GM18502 (cell line): ENCODE measurements around the gene PHF11.

ENCODE experiments used
- ATAC-seq: cut with Tn5 transposase; IDR thresholded peaks from one replicate; pipeline ENCODE4 v1.9.1; 2021; ENCODE audit warnings: mild to moderate bottlenecking; ENCODE audit not compliant: unreplicated experiment, poor library complexity

PHF11 gene

DNA sequence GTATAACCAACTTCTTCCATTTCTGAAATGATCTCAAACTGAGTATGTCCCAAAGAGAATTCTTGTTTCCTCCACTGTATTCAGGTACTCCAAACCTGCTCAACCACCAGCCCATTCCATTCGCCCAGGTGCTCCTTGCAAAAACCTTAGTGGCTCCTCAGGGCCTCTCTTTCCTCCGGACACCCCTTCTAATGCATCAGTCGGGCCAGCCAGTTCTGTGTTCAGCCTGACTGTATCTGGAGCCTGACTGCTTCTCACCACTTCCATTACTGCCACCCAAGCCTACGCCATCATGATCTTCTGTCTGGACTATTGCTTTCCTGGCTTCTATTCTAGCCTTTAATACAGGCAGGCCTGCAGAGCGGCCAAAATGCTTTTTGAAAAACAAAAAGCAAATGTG lies 1.5 kb downstream of the PHF11 start:
- no peak for ATAC-seq

DNA sequence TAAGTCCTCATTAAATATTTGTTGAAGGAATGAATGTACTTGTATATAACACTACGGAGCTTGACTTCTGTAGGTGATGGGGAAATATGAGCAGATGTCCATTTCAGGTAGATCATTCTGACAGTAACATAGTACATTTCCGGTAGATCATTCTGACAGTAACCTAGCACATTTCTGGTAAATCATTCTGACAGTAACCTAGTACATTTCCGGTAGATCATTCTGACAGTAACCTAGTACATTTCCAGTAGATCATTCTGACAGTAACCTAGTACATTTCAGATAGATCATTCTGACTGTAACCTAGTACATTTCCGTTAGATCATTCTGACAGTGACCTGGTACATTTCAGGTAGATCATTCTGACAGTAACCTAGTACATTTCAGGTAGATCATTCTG lies 2.5 kb downstream of the PHF11 start:
- no peak for ATAC-seq

DNA sequence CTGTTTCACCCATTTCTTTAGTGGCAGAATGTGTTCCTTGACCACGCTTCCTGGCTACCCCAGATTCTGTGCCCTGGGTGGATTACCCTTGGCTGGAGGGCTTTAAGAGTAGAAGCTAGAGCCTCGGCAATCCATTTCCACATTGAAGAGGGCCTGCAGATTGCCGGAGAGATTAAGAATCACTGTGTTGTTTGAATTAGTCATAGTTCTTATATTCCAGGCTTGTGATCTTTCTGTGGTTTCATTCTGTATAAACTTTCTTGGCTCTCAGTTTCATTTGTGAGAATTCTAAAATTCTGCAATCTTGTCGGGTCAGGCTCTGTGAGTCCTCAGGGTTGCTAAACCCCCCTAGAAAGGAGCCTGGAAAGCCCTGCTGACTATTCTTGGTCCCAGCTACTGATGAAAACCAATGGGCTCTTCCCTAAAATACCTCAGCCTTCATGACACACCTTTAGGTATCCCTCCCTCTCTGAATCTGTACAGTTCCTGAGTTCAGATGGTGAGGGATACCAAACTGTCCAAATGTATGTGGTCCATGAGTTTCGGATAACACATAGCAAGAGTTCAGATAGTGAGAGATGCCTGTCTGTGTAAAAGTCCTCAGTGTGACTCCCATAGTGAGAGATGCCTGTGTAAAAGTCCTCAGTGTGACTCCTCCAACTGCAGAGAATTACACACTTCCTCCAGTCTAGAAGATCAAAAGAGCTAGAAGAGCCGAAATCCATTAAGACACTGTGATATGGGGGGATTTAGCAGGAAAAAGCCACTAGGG lies 4.3 kb downstream of the PHF11 start:
- no peak for ATAC-seq

DNA sequence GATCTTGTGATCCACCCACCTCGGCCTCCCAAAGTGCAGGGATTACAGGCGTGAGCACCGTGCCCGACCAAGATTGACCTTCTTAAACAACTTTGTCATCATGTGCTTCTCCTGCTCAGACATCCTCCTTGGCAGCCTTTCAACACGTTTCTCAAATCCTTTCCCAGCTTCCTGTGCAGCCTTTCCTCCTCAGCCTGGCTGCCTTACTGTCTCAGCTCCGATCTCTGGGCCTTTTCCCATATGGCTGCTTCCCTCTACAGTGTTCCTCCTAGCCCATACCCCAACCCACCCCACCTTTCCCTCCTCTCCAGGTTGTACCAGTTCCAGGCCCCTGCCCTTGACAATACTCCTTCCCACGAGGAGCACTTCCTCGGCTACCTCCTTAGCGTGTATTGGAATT lies 7.2 kb downstream of the PHF11 start:
- no peak for ATAC-seq

GRCh38 chr13:49503951-49504350 lies 8.2 kb downstream of the PHF11 start:
- no peak for ATAC-seq

GRCh38 chr13:49512578-49512977 lies 16.8 kb downstream of the PHF11 start:
- no peak for ATAC-seq

DNA sequence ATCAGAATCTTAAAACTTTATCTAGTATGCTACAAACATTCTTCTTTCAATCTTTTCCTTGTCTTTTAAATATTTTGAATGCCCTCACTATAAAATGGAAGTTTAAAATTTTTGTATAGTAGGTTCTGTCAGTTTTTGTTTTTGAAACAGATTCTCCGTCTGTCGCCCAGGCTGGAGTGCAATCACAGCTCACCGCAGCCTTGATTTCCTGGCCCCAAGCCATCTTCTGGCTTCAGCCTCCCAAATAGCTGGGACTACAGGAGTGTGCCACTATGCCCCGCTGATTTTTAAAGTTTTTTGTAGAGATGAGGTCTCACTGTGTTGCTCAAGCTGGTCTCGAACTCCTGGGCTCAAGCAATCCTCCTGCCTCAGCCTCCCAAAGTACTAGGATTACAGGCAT lies 20.7 kb downstream of the PHF11 start:
- no peak for ATAC-seq

DNA sequence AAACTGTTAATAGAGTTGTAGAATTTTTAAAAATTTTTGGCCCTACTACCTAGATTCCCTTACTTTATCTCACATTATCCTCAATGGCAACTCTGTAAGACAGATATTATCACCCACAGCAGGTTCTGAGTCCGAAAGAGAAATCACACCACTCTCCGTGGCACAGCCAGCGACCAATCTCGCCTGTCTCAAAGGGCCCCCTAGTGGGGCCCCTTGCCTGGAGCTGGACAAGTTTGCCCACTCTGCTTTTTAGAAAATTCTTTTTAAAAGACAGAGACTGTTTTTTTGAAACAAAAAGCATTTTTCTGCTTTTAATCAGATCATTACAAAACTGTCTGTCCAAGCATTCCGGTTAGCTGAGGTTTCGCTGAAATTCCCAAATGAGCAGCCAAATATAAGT lies 21.7 kb downstream of the PHF11 start:
- ATAC-seq: no peak

GRCh38 chr13:49521224-49521623 lies 25.5 kb downstream of the PHF11 start:
- no peak for ATAC-seq

GRCh38 chr13:49524740-49525501 lies 29.2 kb downstream of the PHF11 start:
- ATAC-seq: no peak

- ATAC-seq: no peak
These were observed 31.4 kb downstream of the PHF11 start for GRCh38 chr13:49527123-49527522.

GRCh38 chr13:49528161-49528560 lies 32.4 kb downstream of the PHF11 start:
- no peak for ATAC-seq

- ATAC-seq: no peak
These were observed 34.7 kb downstream of the PHF11 start for GRCh38 chr13:49530457-49530856.

DNA sequence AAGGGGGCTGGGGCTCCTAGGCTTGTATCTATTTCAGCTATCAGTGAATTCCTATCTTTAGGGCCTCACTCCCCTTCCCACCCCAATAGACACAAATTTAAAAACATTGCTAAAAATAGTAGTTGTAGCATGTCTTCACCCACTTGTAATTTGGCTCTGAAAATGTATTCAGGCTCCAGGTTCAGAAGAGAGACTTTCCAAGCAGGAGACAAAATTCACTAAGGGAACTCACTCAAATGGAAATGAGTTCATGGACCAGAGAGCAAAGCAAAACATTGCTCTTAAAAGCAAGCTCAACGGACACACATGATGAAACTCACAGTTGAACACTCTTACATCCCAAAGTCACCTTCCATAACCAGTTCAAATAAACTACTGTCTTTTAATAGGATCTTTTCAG lies 36.8 kb downstream of the PHF11 start:
- ATAC-seq: no peak

DNA sequence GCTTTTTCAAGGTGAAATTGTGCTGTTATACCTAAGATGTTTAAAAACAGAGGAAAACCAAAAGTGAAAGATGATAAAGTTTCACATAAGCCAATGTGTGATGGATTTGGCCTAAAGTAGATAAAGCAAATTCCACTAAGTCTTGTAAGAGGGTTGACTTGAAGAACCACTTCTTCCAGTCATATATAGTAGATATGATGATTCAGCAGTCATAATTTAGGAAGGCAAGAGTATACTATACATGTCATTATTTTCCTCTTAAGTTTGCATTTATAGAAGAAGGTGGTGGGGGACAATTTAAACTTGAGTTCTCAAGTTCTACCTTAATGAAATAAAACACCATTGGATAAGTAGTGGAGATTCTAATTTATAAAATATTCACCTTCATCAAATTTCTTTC lies 37.3 kb downstream of the PHF11 start:
- ATAC-seq: no peak

GRCh38 chr13:49533591-49534269 lies 38.0 kb downstream of the PHF11 start:
- no peak for ATAC-seq

GRCh38 chr13:49536144-49536873 lies 40.6 kb downstream of the PHF11 start:
- ATAC-seq: no peak

DNA sequence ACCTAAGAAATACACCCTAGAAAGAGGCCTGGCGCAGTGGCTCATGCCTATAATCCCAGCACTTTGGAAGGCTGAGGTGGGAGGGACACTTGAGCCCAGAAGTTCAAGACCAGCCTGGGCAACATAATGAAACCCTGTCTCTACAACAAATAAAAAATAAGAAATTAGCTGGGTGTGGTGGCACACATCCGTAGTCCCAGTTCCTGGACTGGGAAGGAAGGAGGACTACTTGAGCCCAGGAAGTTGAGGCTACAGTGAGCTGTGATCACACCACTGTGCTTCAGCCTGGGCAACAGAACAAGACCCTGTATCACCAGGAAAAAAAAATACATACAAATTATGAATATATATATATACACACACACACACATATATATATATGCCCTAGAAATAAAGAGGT lies 42.7 kb downstream of the PHF11 start:
- no peak for ATAC-seq

DNA sequence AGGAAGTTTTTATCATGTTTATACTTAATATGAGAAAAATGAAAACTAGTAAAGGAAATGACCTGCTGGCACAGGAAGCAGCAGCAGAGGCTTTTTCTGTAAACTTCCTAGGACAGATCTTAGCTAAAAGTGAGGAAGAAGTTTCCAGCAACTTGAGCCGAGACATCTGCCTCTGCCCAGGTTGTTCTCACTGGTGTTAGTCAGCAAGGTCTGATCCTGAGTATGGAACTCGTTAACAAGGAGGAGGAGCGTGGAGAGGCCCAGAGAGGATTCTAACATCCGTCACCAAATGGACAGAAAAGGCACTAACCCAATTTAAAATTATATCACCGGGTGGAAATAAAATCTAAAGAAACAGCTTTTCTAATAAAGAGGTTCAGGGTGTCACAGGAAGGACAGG lies 43.6 kb downstream of the PHF11 start:
- ATAC-seq: no peak

DNA sequence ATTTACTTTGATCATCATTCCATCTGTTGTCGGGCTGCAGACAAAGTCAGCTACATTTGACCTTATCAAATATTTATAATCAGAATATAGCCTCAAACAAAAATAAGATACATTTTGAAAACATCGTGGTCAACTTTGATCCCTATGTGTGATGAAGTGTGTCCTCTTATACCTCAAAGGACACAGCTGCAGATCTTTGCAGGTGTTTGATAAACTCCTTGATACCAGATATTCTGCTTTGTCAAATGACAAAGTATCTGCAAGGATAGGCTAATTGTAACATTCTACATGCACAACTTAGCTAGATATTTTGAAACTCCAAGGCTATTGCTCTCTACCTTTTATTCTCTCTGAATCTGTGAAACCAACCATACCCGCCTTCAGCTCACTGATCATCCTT lies 44.0 kb downstream of the PHF11 start:
- ATAC-seq: no peak

GRCh38 chr13:49540552-49540951 lies 44.8 kb downstream of the PHF11 start:
- no peak for ATAC-seq
